GM21367 (cell line): Measurements from ENCODE around the gene SPTB.

ENCODE experiments used
- ATAC-seq: cut with Tn5 transposase; IDR thresholded peaks from one replicate; pipeline ENCODE4 v1.9.1; 2021; ENCODE audit not compliant: unreplicated experiment

SPTB gene

DNA sequence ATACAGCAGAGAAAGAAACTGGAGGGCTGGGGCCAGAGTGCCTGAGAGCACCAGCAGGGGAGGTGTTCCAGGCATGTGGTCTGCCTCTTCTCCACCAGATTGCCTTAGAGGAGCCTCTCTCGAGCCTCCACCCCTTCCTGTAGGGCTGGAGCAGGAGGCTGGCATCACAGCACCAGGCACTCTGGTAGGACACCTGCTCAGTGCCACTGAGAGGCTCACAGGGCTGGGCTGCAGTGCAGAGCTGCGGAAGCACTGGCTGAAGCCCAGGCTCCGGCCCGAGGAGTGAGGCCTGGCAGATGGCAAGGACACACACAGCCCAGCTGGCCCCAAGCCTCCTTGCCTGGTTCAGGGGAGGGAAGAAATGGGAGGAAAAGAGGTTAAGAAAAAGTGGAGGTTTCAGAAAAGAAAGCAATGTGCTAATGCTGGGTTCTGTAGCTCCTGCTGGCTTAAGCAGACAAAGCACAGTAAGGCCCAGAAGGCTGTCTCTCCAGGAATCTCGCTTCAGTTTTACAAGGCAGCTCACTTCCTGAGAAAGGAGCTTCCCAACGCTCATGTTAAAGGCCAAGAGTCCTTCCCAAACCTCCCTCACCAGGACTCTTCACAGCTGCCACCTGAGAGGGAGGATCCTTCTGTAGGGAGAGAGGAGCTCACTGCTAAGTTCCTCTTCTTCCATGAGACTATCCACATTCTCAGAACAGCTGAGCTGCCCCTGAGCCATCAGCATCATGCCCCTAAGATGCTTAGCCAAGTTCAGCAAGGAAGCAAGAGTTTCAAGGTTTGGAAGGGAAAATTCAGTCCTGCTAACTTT, 23.8 kb downstream of the SPTB start:
- no peak for ATAC-seq

DNA sequence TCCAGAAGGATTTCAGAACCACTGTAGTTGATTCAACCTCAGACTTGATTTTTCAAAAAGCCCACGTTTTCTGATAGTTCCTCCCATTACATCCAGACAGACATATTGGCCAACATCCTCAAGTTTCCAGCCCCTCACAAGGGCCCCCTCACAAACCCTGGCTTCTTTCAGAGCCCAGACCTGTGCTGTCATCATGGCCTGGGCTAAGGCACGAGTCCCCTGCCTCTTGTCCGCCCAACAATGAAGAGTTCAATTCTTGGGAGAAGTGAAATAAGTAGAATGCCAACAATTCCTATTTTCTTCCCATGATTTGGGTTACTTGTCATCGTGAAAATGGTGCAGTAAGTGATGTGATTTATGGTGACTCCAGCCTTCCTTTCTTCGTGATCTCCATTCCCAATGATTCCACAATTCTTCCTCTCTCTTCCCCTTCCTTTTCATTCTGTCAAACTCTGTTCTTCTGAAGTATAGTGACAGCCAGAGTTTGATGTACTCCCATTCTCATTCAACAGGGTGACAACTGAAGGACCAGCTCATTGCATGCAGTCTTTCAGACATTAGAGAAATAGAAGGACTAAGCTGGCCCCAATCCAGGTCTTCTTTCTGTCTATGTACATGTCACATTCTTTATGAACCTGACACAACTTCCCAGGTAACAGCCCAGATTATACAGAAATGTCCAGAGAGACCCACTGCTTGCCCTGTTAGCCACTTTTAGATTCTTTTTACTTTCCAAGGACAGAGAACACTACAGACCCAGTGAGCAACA, 29.2 kb downstream of the SPTB start:
- no peak for ATAC-seq

- no peak for ATAC-seq
Observed at GRCh38 chr14:64849940-64850339, 29.8 kb downstream of the SPTB start.

DNA sequence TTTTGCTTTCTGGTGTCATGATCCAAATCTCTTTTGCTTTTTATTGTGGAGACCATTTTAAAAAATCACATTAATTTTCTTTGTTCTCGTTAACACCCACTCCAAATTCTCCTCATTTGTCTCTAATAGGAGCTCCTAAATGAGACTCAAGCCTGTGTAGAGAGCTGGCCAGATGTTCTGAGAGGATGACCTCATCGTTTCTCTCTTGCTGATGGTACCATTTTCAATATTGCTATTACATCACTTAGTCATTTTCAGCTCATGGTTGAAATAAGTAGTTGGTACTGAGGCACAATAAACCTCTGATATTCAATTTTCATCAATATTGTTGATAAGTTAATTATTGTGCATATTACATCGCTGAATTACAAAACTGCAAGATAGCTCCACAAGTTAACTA, 31.5 kb downstream of the SPTB start:
- ATAC-seq: no peak

DNA sequence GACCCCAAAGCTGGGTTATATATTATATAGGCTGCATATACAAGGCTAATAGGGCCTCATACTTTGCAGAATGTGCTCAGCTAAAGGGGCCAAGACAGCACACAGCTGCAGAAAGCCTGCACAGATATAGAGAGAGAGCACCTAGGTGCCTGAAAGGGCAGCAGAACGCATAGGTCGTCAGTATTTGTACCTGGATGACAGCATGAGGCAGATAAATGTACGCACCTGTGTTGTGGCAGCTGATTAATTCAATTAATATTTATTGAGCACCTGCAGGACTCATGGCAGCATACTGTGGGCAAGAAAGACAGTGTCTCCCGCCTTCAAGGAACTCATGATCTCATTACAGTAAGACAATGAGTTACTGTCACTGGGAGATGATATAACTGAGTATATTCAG, 33.4 kb downstream of the SPTB start:
- ATAC-seq: no peak

DNA sequence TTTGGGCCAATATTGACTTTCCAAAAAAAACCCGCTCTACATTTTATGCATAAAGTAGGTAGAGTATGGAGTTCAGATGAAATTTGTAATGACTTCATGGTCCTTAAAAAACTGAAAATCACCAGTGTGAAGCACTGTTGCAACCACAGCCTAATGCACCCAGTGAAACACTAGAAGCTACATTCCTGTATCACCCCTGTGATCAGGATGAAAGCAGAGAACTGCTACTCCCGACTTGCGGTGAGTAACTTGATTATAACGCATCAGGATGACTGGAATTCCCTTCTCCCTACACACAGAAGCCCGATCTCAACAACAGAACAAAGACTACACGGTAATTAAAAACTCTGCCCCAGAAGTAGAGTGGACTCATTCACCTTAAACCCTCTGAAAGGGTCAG, 33.8 kb downstream of the SPTB start:
- ATAC-seq: no peak

DNA sequence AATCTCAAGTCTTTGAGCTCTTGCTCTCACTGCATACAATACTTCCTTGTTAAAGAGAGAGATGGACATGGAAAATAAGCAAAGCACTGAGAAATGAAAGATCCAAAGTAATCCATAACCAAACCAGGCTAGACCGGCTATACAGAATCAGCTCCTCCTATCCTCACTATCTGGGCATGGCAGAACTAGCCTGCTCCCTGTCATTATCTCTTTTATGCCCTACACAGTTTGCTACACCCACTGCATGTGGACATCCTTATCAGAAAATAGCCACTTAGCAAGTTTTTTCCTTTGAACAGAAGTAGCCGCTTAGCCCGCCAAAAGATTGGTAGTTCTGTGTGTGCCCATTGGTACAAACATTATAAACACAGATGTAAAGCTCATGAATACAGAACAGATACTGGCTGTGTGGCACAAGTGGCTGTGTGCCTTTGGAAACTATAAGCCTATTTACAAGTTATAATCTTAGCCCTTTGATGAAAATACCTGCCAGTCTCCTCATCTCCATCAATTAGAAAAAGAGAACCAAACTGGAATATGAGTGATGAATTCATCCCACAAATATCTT, 34.7 kb downstream of the SPTB start:
- no peak for ATAC-seq

DNA sequence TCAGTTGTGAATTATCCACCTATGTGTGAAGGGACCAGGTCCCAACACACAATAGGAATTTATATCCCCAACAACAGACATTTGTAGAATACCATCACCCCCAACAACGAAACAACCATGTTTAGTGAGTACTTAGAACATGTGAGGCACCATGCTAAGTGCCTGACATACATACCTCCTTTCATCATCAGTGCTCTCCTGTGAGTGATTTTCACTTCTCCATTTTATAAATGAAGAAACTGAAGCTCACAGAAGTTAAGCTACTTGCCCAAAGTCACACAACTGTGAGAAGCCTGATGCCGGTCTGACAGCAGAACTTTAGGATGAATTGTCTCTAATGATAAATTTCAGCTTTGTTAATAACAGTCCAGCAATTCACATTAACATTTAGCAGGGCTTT, 35.4 kb downstream of the SPTB start:
- no peak for ATAC-seq

- no peak for ATAC-seq
Observed at GRCh38 chr14:64843548-64843947, 36.2 kb downstream of the SPTB start.

GRCh38 chr14:64841772-64842750, 37.6 kb downstream of the SPTB start:
- no peak for ATAC-seq

DNA sequence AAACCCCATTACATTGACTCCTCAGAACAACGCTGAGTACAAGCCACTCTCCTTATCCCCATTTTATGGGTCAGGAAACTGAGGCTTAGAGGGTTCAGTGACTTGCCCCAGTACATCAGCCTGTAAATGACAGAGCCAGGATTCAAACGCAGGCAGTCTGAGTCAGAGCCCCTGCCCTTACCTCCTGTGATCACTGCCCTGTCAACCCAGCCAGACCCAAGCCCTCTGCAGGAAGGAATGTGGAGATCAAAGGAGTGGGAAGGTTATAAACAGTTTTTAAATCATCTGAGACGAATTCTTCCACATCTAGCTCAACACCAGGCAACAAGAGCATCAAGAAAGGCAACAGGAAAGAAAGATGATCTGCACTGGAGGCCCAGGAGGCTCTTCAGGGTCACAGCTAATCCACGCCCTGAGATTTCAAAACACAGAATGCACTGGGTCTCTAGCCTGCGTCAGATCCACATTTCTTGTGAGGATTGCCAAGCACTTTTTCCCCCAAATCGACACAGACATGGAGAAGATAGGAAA, 38.5 kb downstream of the SPTB start:
- ATAC-seq: no peak

DNA sequence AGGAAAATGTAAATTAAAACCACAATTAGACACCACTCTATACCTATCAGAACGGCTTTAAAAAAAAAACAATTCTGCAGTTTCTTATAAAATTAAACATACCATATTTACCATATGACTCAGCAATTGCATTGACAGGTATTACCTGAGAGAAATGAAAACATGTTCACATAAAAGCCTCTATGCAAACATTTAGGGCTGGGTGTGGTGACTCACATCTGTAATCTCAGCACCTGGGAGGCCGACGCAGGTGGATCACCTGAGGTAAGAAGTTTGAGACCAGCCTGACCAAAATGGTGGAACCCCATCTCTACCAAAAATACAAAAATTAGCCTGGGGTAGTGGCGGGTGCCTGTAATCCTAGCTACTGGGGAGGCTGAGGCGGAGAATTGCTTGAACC, 41.1 kb downstream of the SPTB start:
- no peak for ATAC-seq

DNA sequence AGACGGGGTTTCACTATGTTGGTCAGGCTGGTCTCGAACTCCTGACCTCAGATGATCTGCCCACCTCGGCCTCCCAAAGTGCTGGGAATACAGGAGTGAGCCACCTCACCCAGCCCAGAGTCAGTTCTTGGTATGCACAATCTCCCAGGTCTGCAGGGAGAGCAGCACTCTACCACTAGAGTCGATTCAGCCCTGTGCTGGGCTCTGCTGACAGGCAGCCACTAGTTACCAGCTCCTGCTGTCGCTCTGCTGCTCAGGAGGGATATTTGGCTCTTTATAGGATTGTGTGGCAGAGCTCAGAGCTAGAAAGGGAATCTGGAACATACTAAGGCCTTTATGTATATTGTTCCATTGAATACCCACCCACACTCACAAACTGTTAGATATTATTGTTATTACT, 44.3 kb downstream of the SPTB start:
- no peak for ATAC-seq

GRCh38 chr14:64834965-64835364, 44.7 kb downstream of the SPTB start:
- ATAC-seq: no peak

DNA sequence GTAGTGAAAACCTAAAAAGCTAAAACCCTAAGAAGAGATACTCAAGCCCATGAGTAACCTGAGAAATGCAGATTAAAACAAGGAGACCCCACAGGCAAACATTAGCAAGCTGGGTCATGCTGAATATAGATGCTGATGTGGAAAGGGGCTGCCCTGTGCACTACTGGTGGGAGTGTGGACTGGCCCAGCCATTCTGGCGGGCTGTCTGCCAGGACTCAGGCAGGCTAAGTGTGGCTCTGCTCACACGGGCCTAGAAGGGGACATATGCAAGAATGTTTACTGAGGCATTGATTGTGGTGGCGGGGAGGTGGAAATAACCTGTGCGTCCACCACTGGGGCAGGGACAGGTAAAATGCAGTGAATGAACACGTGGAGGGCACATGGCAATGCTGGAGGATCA, 48.3 kb downstream of the SPTB start:
- no peak for ATAC-seq

DNA sequence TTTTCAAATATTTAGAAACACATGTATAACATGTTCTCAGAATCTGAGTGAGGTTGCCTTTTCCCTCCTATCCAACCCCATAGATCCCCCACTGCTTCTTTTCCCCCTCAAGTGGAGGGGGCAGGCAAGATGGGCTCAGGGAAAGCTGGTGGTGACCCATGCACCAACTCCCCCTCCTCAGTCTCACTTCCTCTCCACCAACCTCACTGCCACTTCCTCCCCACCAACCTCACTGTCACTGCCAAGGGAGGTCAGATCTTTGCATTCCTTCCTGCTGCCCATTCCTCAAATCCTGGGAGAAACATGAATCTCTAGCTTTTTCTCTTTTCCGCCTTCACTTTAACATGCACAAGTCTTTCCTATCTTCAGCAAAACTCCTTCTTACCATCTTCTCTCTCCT, 48.7 kb downstream of the SPTB start:
- no peak for ATAC-seq

GRCh38 chr14:64828071-64828470, 51.6 kb downstream of the SPTB start:
- ATAC-seq: no peak

- ATAC-seq: no peak
Observed at GRCh38 chr14:64826845-64827244, 52.9 kb downstream of the SPTB start.

GRCh38 chr14:64826333-64826732, 53.4 kb downstream of the SPTB start:
- no peak for ATAC-seq

DNA sequence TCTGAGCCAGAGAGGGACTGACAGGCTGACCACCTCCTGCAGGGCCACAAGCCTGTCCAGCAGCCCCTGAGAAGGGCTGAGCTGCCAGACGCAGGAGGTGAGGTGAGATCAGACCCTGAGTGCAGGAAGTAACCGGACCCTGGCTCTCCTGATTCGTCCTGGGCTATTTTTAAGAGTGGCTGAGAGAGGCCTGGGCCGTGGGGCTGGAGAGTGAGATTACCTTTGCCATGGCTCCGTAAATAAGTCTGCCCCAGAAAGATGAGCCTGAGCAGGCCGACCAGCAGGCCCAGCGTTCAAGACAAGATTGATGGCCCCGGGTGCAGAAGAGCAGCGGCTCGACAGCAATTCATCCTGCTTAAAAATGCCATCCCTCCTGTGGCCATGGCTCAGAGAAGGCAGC, 54.2 kb downstream of the SPTB start:
- ATAC-seq: no peak

GRCh38 chr14:64825006-64825405, 54.7 kb downstream of the SPTB start:
- no peak for ATAC-seq
